Ascending aorta (tissue), 2 donors: ENCODE data around the gene XPR1. TPM values are rescaled to one million over a fixed set of nuclear protein-coding genes. Genes with fewer than 3 reads are reported as not detected.
"Not testable (repeated sequence)": the region's sequence is repeated elsewhere in the genome, so short reads cannot be mapped to it uniquely, and the experiment has no call there.

Experiments used
- DNase-seq, 2 donors: peaks; one replicate each; pipeline ENCODE4 v3.0.0-alpha.2; 2019; ENCODE audit warnings: low spot score in 2 of 2
- H3K27ac ChIP-seq, 2 donors: fragments of 200-600 bp; sonication (generic); one replicate each; pipeline ENCODE4 v1.5.1; 2016 to 2017; ENCODE audit warnings: mild to moderate bottlenecking in 1 of 2
- H3K27me3 ChIP-seq: fragments of 200-600 bp; sonication (generic); one replicate; pipeline ENCODE4 v1.5.1; 2017
- H3K36me3 ChIP-seq, 2 donors: fragments of 200-600 bp; sonication (generic); one replicate each; pipeline ENCODE4 v1.5.1; 2016
- H3K4me1 ChIP-seq, 2 donors: fragments of 200-600 bp; sonication (generic); one replicate each; pipeline ENCODE4 v1.5.1; 2016 to 2017; ENCODE audit warnings: mild to moderate bottlenecking in 1 of 2
- H3K4me3 ChIP-seq, 2 donors: fragments of 200-600 bp; sonication (generic); one replicate each; pipeline ENCODE4 v1.5.1; 2016 to 2017; ENCODE audit warnings: mild to moderate bottlenecking in 1 of 2
- H3K9me3 ChIP-seq, 2 donors: fragments of 200-600 bp; sonication (generic); one replicate each; pipeline ENCODE4 v1.5.1; 2016
- CTCF ChIP-seq, 3 experiments: fragments of 200-600 bp in 2 of 3; fragments of 450-650 bp in 1 of 3; sonication (generic) in 2 of 3; IDR thresholded peaks; one replicate each; pipeline ENCODE4 v1.5.1; 2016 to 2019; ENCODE audit warnings: antibody characterized with exemption in 3 of 3, mild to moderate bottlenecking in 1 of 3, moderate library complexity in 1 of 3
- intact Hi-C: fragments of 100-400 bp; cut with DNase I; formaldehyde crosslinking; loops from one replicate; pipeline ENCODE4 v1.15.1; 2023
- total RNA-seq: library from RNA; depleted of rRNA; stranded (reverse); fragments of >200 nt; gene quantifications from one replicate; pipeline ENCODE4 v1.1.0, GENCODE V29; 2016

XPR1 gene
- total RNA-seq, 1 donor from 2014 or later, result 41.6 TPM

DNA sequence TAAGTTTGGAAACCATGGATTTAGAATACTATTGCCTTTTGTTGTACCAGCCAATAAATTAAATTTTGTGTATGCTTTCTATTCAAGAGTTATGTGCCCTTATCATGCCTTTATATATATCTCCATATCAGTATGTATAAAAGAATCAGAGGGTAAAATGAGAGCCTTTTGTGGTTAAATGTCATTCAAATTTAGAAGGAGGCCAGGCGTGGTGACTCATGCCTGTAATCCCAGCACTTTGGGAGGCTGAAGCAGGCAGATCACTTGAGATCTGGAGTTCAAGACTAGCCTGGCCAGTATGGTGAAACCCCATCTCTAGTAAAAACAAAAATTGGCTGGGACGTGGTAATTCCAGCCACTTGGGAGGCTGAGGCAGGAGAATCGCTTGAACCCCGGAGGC lies 88.9 kb downstream of the XPR1 start:
- DNase-seq, result no peak
- TF ChIP-seq CTCF (IDR thresholded peaks at IDR 0.05), result no peak
- H3K27me3 ChIP-seq, result no peaks in the 10 kb centered on the region
- no peaks in the 10 kb centered on the region for H3K9me3 ChIP-seq
- H3K4me3 ChIP-seq, result no peak overlapping the region
- H3K36me3 ChIP-seq, result no peaks in the 10 kb centered on the region
- no peak overlapping the region for H3K27ac ChIP-seq
- intact Hi-C loops, result no loop called here
- no peaks in the 10 kb centered on the region for H3K4me1 ChIP-seq

GRCh38 chr1:180722586-180722985 lies 90.8 kb downstream of the XPR1 start:
- no peak overlapping the region for H3K4me3 ChIP-seq
- no peak overlapping the region for H3K27ac ChIP-seq
- H3K36me3 ChIP-seq, result no peaks in the 10 kb centered on the region
- intact Hi-C loops, result no loop called here
- no peaks in the 10 kb centered on the region for H3K9me3 ChIP-seq
- H3K4me1 ChIP-seq, result no peaks in the 10 kb centered on the region
- no peak for TF ChIP-seq CTCF (IDR thresholded peaks at IDR 0.05)
- no peaks in the 10 kb centered on the region for H3K27me3 ChIP-seq
- no peak for DNase-seq

DNA sequence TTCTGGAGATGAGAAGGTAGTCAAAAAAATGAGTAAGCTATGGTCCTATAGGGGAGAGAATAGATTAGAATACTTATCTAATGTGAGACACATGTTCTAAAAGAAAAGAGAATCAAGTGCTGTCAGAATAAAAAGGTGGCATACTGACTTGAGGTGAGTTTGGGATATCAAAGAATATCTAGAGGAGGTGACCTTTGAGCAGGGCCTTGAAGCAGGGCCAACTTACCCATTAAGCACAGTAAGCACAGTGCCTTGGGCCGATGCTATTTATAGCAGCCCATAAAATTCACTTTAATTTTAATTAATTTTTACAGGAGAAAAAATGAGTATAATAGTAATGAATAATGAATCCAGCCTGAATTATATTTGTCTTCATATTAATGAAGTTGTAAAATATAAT lies 92.2 kb downstream of the XPR1 start:
- Histone ChIP-seq H3K27ac (no peak overlapping the region), H3K4me1 (no peaks in the 10 kb centered on the region), H3K27me3 (no peaks in the 10 kb centered on the region), H3K9me3 (peaks cover 0 to under 1% of the 10 kb centered on the region in 2 donors), H3K36me3 (no peaks in the 10 kb centered on the region), H3K4me3 (no peak overlapping the region)
- no peak for DNase-seq
- TF ChIP-seq CTCF (IDR thresholded peaks at IDR 0.05), result no peak
- intact Hi-C loops, result no loop called here

DNA sequence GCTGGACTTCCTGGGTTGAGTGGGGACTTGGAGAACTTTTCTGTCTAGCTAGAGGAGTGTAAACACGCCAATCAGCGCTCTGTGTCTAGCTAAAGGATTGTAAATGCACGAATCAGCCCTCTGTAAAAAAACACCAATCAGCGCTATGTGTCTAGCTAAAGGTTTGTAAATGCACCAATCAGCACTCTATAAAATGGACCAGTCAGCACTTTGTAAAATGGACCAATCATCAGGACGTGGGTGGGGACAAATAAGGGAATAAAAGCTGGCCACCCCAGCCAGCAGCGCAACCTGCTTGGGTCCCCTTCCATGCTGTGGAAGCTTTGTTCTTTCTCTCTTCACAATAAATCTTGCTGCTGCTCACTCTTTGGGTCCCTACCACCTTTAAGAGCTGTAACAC lies 94.2 kb downstream of the XPR1 start:
- peaks cover 0 to 14% of the 10 kb centered on the region in 2 donors for H3K9me3 ChIP-seq
- H3K36me3 ChIP-seq, intact Hi-C loops, H3K4me3 ChIP-seq, H3K27ac ChIP-seq, H3K4me1 ChIP-seq, H3K27me3 ChIP-seq, DNase-seq: not testable (repeated sequence)

- peaks cover 0 to 14% of the 10 kb centered on the region in 2 donors for H3K9me3 ChIP-seq
- H3K36me3 ChIP-seq, H3K27me3 ChIP-seq, DNase-seq, intact Hi-C loops, H3K27ac ChIP-seq, H3K4me1 ChIP-seq, H3K4me3 ChIP-seq: not testable (repeated sequence)
Observed at GRCh38 chr1:180727751-180728150, 95.9 kb downstream of the XPR1 start.

GRCh38 chr1:180728472-180729106 lies 96.8 kb downstream of the XPR1 start:
- intact Hi-C loops, result no loop called here
- no peak for DNase-seq
- no peaks in the 10 kb centered on the region for H3K36me3 ChIP-seq
- H3K9me3 ChIP-seq, result peaks cover 0 to 19% of the 10 kb centered on the region in 2 donors
- no peak overlapping the region for H3K27ac ChIP-seq
- no peaks in the 10 kb centered on the region for H3K4me1 ChIP-seq
- no peaks in the 10 kb centered on the region for H3K27me3 ChIP-seq
- no peak overlapping the region for H3K4me3 ChIP-seq
- no peak for TF ChIP-seq CTCF (IDR thresholded peaks at IDR 0.05)

DNA sequence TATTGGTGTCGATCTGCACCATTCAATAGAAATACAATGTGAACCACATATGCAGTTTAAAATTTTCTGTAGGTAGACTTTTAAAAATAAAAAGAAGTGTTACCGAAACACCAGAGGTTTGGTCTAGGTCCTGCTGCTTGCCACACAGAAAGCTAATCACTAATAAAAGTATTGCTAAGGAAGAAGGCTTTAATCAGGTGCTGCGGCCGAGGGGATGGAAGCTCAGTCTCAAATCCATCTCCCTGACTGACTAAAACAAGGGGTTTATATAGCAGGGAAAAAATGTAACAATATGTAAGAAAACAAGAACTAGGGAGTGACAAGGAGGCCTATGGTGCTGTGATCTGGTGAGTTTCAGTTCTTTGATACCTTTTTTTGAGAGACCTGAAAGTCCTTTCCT lies 99.3 kb downstream of the XPR1 start:
- Histone ChIP-seq H3K9me3 (peaks cover 8 to 39% of the 10 kb centered on the region in 2 donors), H3K4me1 (no peaks in the 10 kb centered on the region), H3K36me3 (no peaks in the 10 kb centered on the region), H3K4me3 (no peak overlapping the region), H3K27ac (no peak overlapping the region), H3K27me3 (no peaks in the 10 kb centered on the region)
- DNase-seq, result no peak
- TF ChIP-seq CTCF (IDR thresholded peaks at IDR 0.05), result no peak
- intact Hi-C loops, result no loop called here
